SK-N-SH (cell line): Measurements from ENCODE around the gene TNFAIP1. TPM values are rescaled to one million over a fixed set of nuclear protein-coding genes. Genes with fewer than 3 reads are reported as not detected.

Source experiments
- CTCF ChIA-PET: fragments of 300-600, 350-600 bp; formaldehyde crosslinking; extraction: SDS; loops from one replicate; lab custom pipeline; 2021; lab: Yijun Ruan, JAX
- POLR2A ChIA-PET: fragments of 350-600 bp; sonication (Branson Sonifier 250); formaldehyde crosslinking; extraction: SDS; loops from one replicate; lab custom pipeline; 2020; ENCODE audit warnings: antibody characterized with exemption, inconsistent platforms; lab: Yijun Ruan, JAX
- DNase-seq: peaks from one replicate; pipeline ENCODE4 v3.0.0; 2012
- H2AFZ ChIP-seq: fragments of 200-600 bp; sonication (generic); 2 replicates; pipeline ENCODE4 v1.8.1; 2016; ENCODE audit warnings: antibody characterized with exemption, mild to moderate bottlenecking, low read depth
- H3F3A ChIP-seq: fragments of 200-600 bp; sonication (generic); replicated peaks from 2 replicates; pipeline ENCODE3; 2016; ENCODE audit warnings: antibody characterized with exemption, mild to moderate bottlenecking; ENCODE audit not compliant: insufficient read depth
- H3K27ac ChIP-seq, 2 experiments: fragments of 200-500 bp in 1 of 2; fragments of 200-600 bp in 1 of 2; sonication (Bioruptor generic) in 1 of 2; sonication (generic), shearing (Covaris generic) in 1 of 2; 2 replicates each; pipeline versions ENCODE4 v1.5.1 to v1.6.1; 2014 to 2016; ENCODE audit warnings: low read depth in 2 of 2, inconsistent platforms in 1 of 2, low read length in 1 of 2, mild to moderate bottlenecking in 1 of 2, mixed read lengths in 1 of 2
- H3K27me3 ChIP-seq: fragments of 200-600 bp; sonication (generic), shearing (Covaris generic); 2 replicates; pipeline ENCODE4 v1.6.1; 2016; ENCODE audit warnings: mixed run types; ENCODE audit not compliant: insufficient read depth
- H3K36me3 ChIP-seq, 2 experiments: fragments of 200-500 bp in 1 of 2; fragments of 200-600 bp in 1 of 2; sonication (Bioruptor generic) in 1 of 2; sonication (generic) in 1 of 2; replicated peaks in 1 of 2; 2 replicates each; pipeline versions ENCODE3 to v1.5.1; 2014 to 2016; ENCODE audit warnings: low read length in 1 of 2, mild to moderate bottlenecking in 1 of 2; ENCODE audit not compliant: insufficient read depth in 2 of 2, control insufficient read depth in 1 of 2
- H3K4me1 ChIP-seq, 2 experiments: fragments of 200-500 bp in 1 of 2; fragments of 200-600 bp in 1 of 2; sonication (Bioruptor generic) in 1 of 2; sonication (generic), shearing (Covaris generic) in 1 of 2; 2 replicates each; pipeline versions ENCODE4 v1.5.1 to v1.6.1; 2014 to 2016; ENCODE audit warnings: low read depth in 1 of 2, low read length in 1 of 2, mixed run types in 1 of 2; ENCODE audit not compliant: insufficient read depth in 2 of 2, control insufficient read depth in 1 of 2
- H3K4me2 ChIP-seq: fragments of 200-600 bp; sonication (generic), shearing (Covaris generic); 2 replicates; pipeline ENCODE4 v1.6.1; 2017; ENCODE audit warnings: mixed run types
- H3K4me3 ChIP-seq, 2 experiments: fragments of 200-500 bp in 1 of 2; fragments of 200-600 bp in 1 of 2; sonication (Bioruptor generic) in 1 of 2; sonication (generic), shearing (Covaris generic) in 1 of 2; 2 replicates each; pipeline versions ENCODE4 v1.5.1 to v1.8.1; 2014 to 2016; ENCODE audit warnings: low read depth in 2 of 2, inconsistent platforms in 1 of 2, low read length in 1 of 2, mild to moderate bottlenecking in 1 of 2, mixed read lengths in 1 of 2, moderate library complexity in 1 of 2
- H3K79me2 ChIP-seq: fragments of 200-600 bp; sonication (generic); 2 replicates; pipeline ENCODE4 v1.8.1; 2017; ENCODE audit warnings: mild to moderate bottlenecking; ENCODE audit not compliant: insufficient read depth
- H3K9ac ChIP-seq: fragments of 200-600 bp; sonication (generic); 2 replicates; pipeline ENCODE4 v1.6.1; 2017; ENCODE audit warnings: mixed run types
- H3K9me2 ChIP-seq: fragments of 200-600 bp; sonication (generic); 2 replicates; pipeline ENCODE4 v1.6.1; 2017; ENCODE audit warnings: mixed run types
- H3K9me3 ChIP-seq: fragments of 200-600 bp; sonication (generic); 2 replicates; pipeline ENCODE4 v1.6.1; 2017; ENCODE audit warnings: mixed run types, mild to moderate bottlenecking, moderate library complexity
- H4K20me1 ChIP-seq: fragments of 200-600 bp; sonication (generic); 2 replicates; pipeline ENCODE4 v1.6.1; 2017; ENCODE audit warnings: mild to moderate bottlenecking, mixed run types; ENCODE audit not compliant: insufficient read depth
- ELF1 ChIP-seq: IDR thresholded peaks from 2 replicates; pipeline ENCODE4 v1.4.0; 2012
- EP300 ChIP-seq, 2 experiments: IDR thresholded peaks; 2 replicates each; pipeline versions ENCODE4 v1.4.0 to v1.6.1; 2012; ENCODE audit warnings: borderline replicate concordance in 1 of 2, low read depth in 1 of 2, low read length in 1 of 2
- EZH2phosphoT487 ChIP-seq: fragments of 200-600 bp; sonication (generic); IDR thresholded peaks from 2 replicates; pipeline ENCODE4 v1.6.1; 2017; ENCODE audit warnings: low read depth, mixed run types, mild to moderate bottlenecking, antibody characterized with exemption, moderate library complexity, borderline replicate concordance
- GABPA ChIP-seq: IDR thresholded peaks from 2 replicates; pipeline ENCODE4 v1.4.0; 2012; ENCODE audit warnings: low read depth, mild to moderate bottlenecking
- GATA2 ChIP-seq: sonication (generic); formaldehyde crosslinking; IDR thresholded peaks from 2 replicates; pipeline ENCODE4 v1.5.0; 2020; ENCODE audit warnings: mild to moderate bottlenecking, missing genetic modification reagents
- JUND ChIP-seq: IDR thresholded peaks from 2 replicates; pipeline ENCODE4 v1.4.0; 2012
- MEF2A ChIP-seq: IDR thresholded peaks from 2 replicates; pipeline ENCODE4 v1.4.0; 2012; ENCODE audit warnings: low read depth, borderline replicate concordance
- MXI1 ChIP-seq: IDR thresholded peaks from 2 replicates; pipeline ENCODE4 v1.6.1; 2012; ENCODE audit warnings: mild to moderate bottlenecking, low read depth, low read length, improper control_type of control experiment
- POLR2AphosphoS5 ChIP-seq: IDR thresholded peaks from 2 replicates; pipeline ENCODE4 v1.6.1; 2012; ENCODE audit warnings: low read depth, low read length
- RAD21 ChIP-seq: IDR thresholded peaks from 2 replicates; pipeline ENCODE4 v1.6.1; 2012; ENCODE audit warnings: mild to moderate bottlenecking, low read length
- RCOR1 ChIP-seq: fragments of 150-350 bp; IDR thresholded peaks from 2 replicates; pipeline ENCODE4 v1.6.1; 2017; ENCODE audit warnings: antibody characterized with exemption, low read length
- RFX5 ChIP-seq: IDR thresholded peaks from 2 replicates; pipeline ENCODE4 v1.6.1; 2012; ENCODE audit warnings: mild to moderate bottlenecking, improper control_type of control experiment, low read length
- RXRA ChIP-seq: IDR thresholded peaks from 2 replicates; pipeline ENCODE4 v1.4.0; 2012; ENCODE audit warnings: low read depth, mild to moderate bottlenecking, borderline replicate concordance
- SIN3A ChIP-seq: IDR thresholded peaks from 2 replicates; pipeline ENCODE4 v1.6.1; 2012; ENCODE audit warnings: low read depth, mild to moderate bottlenecking, low read length, moderate library complexity, borderline replicate concordance
- SMC3 ChIP-seq: IDR thresholded peaks from 2 replicates; pipeline ENCODE4 v1.6.1; 2012; ENCODE audit warnings: low read depth, low read length, improper control_type of control experiment
- TCF12 ChIP-seq: IDR thresholded peaks from 2 replicates; pipeline ENCODE4 v1.4.0; 2012
- WGBS: methylation state at CpG from one replicate; pipeline ENCODE4 v1.1.6; 2017; ENCODE audit warnings: low lambda C conversion rate; 5-methylcytosine and 5-hydroxymethylcytosine counted together
- polyA plus RNA-seq, 3 experiments: library from polyadenylated mRNA; depleted of rRNA; stranded (reverse); fragments of >200 nt; gene quantifications; 2 replicates each; pipeline ENCODE4 v1.2.3, GENCODE V29; 2012
- TF ChIP-seq, protein P1 (sequence below): fragments of 150-350 bp; IDR thresholded peaks from 2 replicates; pipeline ENCODE4 v1.6.1; 2017; ENCODE audit warnings: antibody characterized with exemption, low read length, low read depth, borderline replicate concordance
- TF ChIP-seq, protein P2 (sequence below): fragments of 150-350 bp; IDR thresholded peaks from 2 replicates; pipeline ENCODE4 v1.6.1; 2016; ENCODE audit warnings: mild to moderate bottlenecking, low read depth, low read length
- TF ChIP-seq, protein P3 (sequence below): IDR thresholded peaks from 2 replicates; pipeline ENCODE4 v1.4.0; 2012; ENCODE audit warnings: low read depth
- TF ChIP-seq, protein P4 (sequence below): fragments of 200-600 bp; sonication (generic); IDR thresholded peaks from 2 replicates; pipeline ENCODE4 v1.6.1; 2017; ENCODE audit warnings: antibody characterized with exemption, mild to moderate bottlenecking, moderate library complexity
- TF ChIP-seq, protein P5 (sequence below): IDR thresholded peaks from 2 replicates; pipeline ENCODE4 v1.4.0; 2012; ENCODE audit warnings: low read depth, borderline replicate concordance
- TF ChIP-seq, protein P6 (sequence below): IDR thresholded peaks from 2 replicates; pipeline ENCODE4 v1.4.0; 2012; ENCODE audit warnings: low read depth, borderline replicate concordance

The TNFAIP1 gene
- polyA plus RNA-seq, 1 of the 3 experiments (the other 2 are of a cell fraction), result 52.0 TPM

DNA sequence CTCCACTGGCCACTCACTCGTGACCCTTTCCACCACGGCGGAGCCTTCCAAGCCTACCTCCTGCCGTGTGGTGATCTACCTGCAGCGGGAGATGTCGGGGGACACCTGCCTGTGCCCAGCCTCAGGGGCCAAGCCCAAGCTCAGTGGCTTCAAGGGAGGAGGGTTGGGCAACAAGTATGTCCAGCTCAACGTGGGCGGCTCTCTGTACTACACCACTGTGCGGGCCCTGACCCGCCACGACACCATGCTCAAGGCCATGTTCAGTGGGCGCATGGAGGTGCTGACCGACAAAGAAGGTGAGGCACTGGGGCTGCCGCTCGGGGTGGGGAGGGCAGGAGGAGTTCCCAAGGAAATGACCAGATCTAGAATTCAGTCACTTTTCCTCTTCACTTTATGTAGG is 3.9 kb downstream of the TNFAIP1 start (continued):
- no peak for TF ChIP-seq EZH2phosphoT487
- no peak for TF ChIP-seq JUND
- TF ChIP-seq MXI1, result no peak
- no peak for TF ChIP-seq RXRA
- no peak for TF ChIP-seq RCOR1
- TF ChIP-seq SMC3, result no peak
- TF ChIP-seq, protein P1, sequence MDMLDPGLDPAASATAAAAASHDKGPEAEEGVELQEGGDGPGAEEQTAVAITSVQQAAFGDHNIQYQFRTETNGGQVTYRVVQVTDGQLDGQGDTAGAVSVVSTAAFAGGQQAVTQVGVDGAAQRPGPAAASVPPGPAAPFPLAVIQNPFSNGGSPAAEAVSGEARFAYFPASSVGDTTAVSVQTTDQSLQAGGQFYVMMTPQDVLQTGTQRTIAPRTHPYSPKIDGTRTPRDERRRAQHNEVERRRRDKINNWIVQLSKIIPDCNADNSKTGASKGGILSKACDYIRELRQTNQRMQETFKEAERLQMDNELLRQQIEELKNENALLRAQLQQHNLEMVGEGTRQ, result no peak
- TF ChIP-seq ELF1, result no peak
- TF ChIP-seq, protein P2, sequence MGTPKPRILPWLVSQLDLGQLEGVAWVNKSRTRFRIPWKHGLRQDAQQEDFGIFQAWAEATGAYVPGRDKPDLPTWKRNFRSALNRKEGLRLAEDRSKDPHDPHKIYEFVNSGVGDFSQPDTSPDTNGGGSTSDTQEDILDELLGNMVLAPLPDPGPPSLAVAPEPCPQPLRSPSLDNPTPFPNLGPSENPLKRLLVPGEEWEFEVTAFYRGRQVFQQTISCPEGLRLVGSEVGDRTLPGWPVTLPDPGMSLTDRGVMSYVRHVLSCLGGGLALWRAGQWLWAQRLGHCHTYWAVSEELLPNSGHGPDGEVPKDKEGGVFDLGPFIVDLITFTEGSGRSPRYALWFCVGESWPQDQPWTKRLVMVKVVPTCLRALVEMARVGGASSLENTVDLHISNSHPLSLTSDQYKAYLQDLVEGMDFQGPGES, result no peak
- no peak for TF ChIP-seq TCF12
- no peak for TF ChIP-seq GABPA
- TF ChIP-seq POLR2AphosphoS5, result no peak

DNA sequence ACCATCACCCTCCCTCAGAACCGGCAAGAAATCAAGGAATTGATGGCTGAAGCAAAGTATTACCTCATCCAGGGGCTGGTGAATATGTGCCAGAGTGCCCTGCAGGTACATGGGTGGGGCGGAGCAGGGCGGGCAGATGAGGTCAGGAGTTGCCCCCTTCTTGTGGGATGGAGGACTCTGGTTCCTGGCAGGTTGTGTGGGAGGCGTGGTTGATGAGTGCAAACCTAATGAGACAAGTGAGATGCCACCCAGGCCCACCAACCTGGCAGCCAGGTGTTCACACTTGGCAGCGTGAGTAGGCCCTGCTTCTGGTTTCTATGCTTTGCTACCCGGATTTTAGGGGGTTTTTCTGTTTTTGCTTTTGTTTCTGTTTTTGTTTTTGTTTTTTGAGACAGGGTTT is 4.8 kb downstream of the TNFAIP1 start:
- Histone ChIP-seq H3K79me2 (peaks cover 56% of the 10 kb centered on the region), H3K9me3 (no peaks in the 10 kb centered on the region), H3F3A (peaks cover 27% of the 10 kb centered on the region), H3K9ac (no peak overlapping the region), H3K36me3 (peaks cover 51 to 59% of the 10 kb centered on the region in 2 experiments), H4K20me1 (peaks cover 27% of the 10 kb centered on the region; the same call in 1 of the 2 replicates), H3K27me3 (no peaks in the 10 kb centered on the region), H3K27ac (no peak overlapping the region), H3K4me1 (peaks cover 2 to 12% of the 10 kb centered on the region in 2 experiments; a peak in 3 of 4 replicates), H2AFZ (no peak overlapping the region), H3K9me2 (no peaks in the 10 kb centered on the region), H3K4me2 (no peak overlapping the region), H3K4me3 (no peak overlapping the region)
- TF ChIP-seq SIN3A, result no peak
- TF ChIP-seq, protein P3, sequence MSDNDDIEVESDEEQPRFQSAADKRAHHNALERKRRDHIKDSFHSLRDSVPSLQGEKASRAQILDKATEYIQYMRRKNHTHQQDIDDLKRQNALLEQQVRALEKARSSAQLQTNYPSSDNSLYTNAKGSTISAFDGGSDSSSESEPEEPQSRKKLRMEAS, result no peak
- no peak for TF ChIP-seq RFX5
- no peak for TF ChIP-seq RCOR1
- no peak for TF ChIP-seq JUND
- TF ChIP-seq, protein P4, sequence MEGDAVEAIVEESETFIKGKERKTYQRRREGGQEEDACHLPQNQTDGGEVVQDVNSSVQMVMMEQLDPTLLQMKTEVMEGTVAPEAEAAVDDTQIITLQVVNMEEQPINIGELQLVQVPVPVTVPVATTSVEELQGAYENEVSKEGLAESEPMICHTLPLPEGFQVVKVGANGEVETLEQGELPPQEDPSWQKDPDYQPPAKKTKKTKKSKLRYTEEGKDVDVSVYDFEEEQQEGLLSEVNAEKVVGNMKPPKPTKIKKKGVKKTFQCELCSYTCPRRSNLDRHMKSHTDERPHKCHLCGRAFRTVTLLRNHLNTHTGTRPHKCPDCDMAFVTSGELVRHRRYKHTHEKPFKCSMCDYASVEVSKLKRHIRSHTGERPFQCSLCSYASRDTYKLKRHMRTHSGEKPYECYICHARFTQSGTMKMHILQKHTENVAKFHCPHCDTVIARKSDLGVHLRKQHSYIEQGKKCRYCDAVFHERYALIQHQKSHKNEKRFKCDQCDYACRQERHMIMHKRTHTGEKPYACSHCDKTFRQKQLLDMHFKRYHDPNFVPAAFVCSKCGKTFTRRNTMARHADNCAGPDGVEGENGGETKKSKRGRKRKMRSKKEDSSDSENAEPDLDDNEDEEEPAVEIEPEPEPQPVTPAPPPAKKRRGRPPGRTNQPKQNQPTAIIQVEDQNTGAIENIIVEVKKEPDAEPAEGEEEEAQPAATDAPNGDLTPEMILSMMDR, result no peak
- no peak for TF ChIP-seq ELF1
- TF ChIP-seq, protein P5, sequence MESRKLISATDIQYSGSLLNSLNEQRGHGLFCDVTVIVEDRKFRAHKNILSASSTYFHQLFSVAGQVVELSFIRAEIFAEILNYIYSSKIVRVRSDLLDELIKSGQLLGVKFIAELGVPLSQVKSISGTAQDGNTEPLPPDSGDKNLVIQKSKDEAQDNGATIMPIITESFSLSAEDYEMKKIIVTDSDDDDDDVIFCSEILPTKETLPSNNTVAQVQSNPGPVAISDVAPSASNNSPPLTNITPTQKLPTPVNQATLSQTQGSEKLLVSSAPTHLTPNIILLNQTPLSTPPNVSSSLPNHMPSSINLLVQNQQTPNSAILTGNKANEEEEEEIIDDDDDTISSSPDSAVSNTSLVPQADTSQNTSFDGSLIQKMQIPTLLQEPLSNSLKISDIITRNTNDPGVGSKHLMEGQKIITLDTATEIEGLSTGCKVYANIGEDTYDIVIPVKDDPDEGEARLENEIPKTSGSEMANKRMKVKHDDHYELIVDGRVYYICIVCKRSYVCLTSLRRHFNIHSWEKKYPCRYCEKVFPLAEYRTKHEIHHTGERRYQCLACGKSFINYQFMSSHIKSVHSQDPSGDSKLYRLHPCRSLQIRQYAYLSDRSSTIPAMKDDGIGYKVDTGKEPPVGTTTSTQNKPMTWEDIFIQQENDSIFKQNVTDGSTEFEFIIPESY, result no peak
- no peak for TF ChIP-seq RAD21
- TF ChIP-seq EP300 (IDR thresholded peaks at IDR 0.05; ENCODE audit: borderline replicate concordance in 1 of 2, low read depth in 1 of 2, low read length in 1 of 2), result no peak
- no peak for TF ChIP-seq MEF2A
- no peak for TF ChIP-seq GATA2 (CRISPR knock-in tag)
- TF ChIP-seq MXI1, result no peak
- TF ChIP-seq, protein P6, sequence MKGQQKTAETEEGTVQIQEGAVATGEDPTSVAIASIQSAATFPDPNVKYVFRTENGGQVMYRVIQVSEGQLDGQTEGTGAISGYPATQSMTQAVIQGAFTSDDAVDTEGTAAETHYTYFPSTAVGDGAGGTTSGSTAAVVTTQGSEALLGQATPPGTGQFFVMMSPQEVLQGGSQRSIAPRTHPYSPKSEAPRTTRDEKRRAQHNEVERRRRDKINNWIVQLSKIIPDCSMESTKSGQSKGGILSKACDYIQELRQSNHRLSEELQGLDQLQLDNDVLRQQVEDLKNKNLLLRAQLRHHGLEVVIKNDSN, result no peak
- no peak for TF ChIP-seq EZH2phosphoT487
- ChIA-PET CTCF (no interaction called here), POLR2A (no interaction called here)
- 81% methylated on average over 6 of the region's 6 CpGs for WGBS
- DNase-seq, result no peak
